ENCODE results near the gene ATAD3B. TPM values are rescaled to one million over a fixed set of nuclear protein-coding genes. Genes with fewer than 3 reads are reported as not detected.

The ATAD3B gene
- total and polyA plus RNA-seq, 2 donors from 2014 or later: 13.3 to 28.8 TPM

DNA sequence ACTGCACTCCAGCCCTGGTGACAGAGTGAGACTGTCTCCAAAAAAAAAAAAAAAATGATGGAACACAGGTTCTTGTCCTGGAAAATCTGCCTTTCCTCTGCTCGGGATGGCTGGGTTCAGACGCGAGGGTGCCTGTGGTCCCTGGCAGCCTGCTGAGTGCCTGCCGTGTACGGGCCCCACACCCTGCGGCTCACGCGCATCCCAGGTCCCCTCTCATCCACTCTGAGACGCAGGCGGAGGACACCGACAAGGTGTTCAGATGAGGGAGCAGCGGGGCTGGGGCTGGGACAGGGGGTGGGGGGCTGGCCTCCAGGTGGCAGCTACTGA, 46.2 kb upstream of the ATAD3B start:
- TF ChIP-seq, protein P1, sequence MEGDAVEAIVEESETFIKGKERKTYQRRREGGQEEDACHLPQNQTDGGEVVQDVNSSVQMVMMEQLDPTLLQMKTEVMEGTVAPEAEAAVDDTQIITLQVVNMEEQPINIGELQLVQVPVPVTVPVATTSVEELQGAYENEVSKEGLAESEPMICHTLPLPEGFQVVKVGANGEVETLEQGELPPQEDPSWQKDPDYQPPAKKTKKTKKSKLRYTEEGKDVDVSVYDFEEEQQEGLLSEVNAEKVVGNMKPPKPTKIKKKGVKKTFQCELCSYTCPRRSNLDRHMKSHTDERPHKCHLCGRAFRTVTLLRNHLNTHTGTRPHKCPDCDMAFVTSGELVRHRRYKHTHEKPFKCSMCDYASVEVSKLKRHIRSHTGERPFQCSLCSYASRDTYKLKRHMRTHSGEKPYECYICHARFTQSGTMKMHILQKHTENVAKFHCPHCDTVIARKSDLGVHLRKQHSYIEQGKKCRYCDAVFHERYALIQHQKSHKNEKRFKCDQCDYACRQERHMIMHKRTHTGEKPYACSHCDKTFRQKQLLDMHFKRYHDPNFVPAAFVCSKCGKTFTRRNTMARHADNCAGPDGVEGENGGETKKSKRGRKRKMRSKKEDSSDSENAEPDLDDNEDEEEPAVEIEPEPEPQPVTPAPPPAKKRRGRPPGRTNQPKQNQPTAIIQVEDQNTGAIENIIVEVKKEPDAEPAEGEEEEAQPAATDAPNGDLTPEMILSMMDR (IDR thresholded peaks at IDR 0.05; ENCODE audit: borderline replicate concordance, extremely low read depth, insufficient read depth): no peak
- Histone ChIP-seq H3K4me3 (ENCODE audit: low read length in 3 of 3) (no peak overlapping the region), H3K27ac (ENCODE audit: low read depth in 2 of 2, low read length in 2 of 2) (no peak overlapping the region), H3K4me1 (ENCODE audit: control insufficient read depth in 2 of 3, insufficient read depth in 2 of 3, low read depth in 1 of 3, low read length in 3 of 3) (peaks cover 0 to 3% (median 0%) of the 10 kb centered on the region in 3 donors), H3K36me3 (ENCODE audit: control insufficient read depth in 2 of 3, insufficient read depth in 3 of 3, low read length in 3 of 3) (no peaks in the 10 kb centered on the region), H3K27me3 (ENCODE audit: control insufficient read depth, insufficient read depth, low read length) (no peaks in the 10 kb centered on the region), H3K9ac (ENCODE audit: low read length in 3 of 3) (no peak overlapping the region), H3K9me3 (ENCODE audit: control insufficient read depth in 2 of 3, insufficient read depth in 1 of 3, low read length in 3 of 3) (no peaks in the 10 kb centered on the region)
- DNase-seq (peak in 1 of 5 donors; percentile 56), FAIRE-seq (no peak)
- intact Hi-C loops (cut with DNase I): no loop called here

GRCh38 chr1:1425753-1426495, 45.6 kb upstream of the ATAD3B start:
- H3K27me3 ChIP-seq (ENCODE audit: control insufficient read depth, insufficient read depth, low read length): no peaks in the 10 kb centered on the region
- DNase-seq (peak in 2 of 5 donors; percentile 72 to 73), FAIRE-seq (no peak)
- intact Hi-C loops (cut with DNase I): no loop called here
- peaks cover 0 to 3% (median 0%) of the 10 kb centered on the region in 3 donors for H3K4me1 ChIP-seq (ENCODE audit: control insufficient read depth in 2 of 3, insufficient read depth in 2 of 3, low read depth in 1 of 3, low read length in 3 of 3)
- TF ChIP-seq, protein P1 (IDR thresholded peaks at IDR 0.05; ENCODE audit: borderline replicate concordance, extremely low read depth, insufficient read depth): no peak
- H3K4me3 ChIP-seq (ENCODE audit: low read length in 3 of 3): no peak overlapping the region
- no peaks in the 10 kb centered on the region for H3K36me3 ChIP-seq (ENCODE audit: control insufficient read depth in 2 of 3, insufficient read depth in 3 of 3, low read length in 3 of 3)
- H3K27ac ChIP-seq (ENCODE audit: low read depth in 2 of 2, low read length in 2 of 2): peak overlapping the region in 1 of 2 donors; percentile 43
- no peaks in the 10 kb centered on the region for H3K9me3 ChIP-seq (ENCODE audit: control insufficient read depth in 2 of 3, insufficient read depth in 1 of 3, low read length in 3 of 3)
- H3K9ac ChIP-seq (ENCODE audit: low read length in 3 of 3): no peak overlapping the region

GRCh38 chr1:1426496-1427105, 45.0 kb upstream of the ATAD3B start:
- Histone ChIP-seq H3K9me3 (ENCODE audit: control insufficient read depth in 2 of 3, insufficient read depth in 1 of 3, low read length in 3 of 3) (no peaks in the 10 kb centered on the region), H3K4me3 (ENCODE audit: low read length in 3 of 3) (no peak overlapping the region), H3K36me3 (ENCODE audit: control insufficient read depth in 2 of 3, insufficient read depth in 3 of 3, low read length in 3 of 3) (no peaks in the 10 kb centered on the region), H3K27ac (ENCODE audit: low read depth in 2 of 2, low read length in 2 of 2) (peak overlapping the region in 1 of 2 donors; percentile 43), H3K27me3 (ENCODE audit: control insufficient read depth, insufficient read depth, low read length) (no peaks in the 10 kb centered on the region), H3K4me1 (ENCODE audit: control insufficient read depth in 2 of 3, insufficient read depth in 2 of 3, low read depth in 1 of 3, low read length in 3 of 3) (peaks cover 0 to 5% (median 0%) of the 10 kb centered on the region in 3 donors), H3K9ac (ENCODE audit: low read length in 3 of 3) (no peak overlapping the region)
- intact Hi-C loops (cut with DNase I): no loop called here
- FAIRE-seq (no peak), DNase-seq (peak in 1 of 5 donors; percentile 46)
- TF ChIP-seq, protein P1 (IDR thresholded peaks at IDR 0.05; ENCODE audit: borderline replicate concordance, extremely low read depth, insufficient read depth): no peak
